Measurements from ENCODE around the gene TCF4.

Gene TCF4

GRCh38 chr18:55573386-55573785 lies 14.6 kb downstream of the TCF4 start:
- TF ChIP-seq CTCF (IDR thresholded peaks at IDR 0.05; ENCODE audit: extremely low read depth, insufficient read depth, missing control alignments), result no peak
- no peak for DNase-seq (ENCODE audit: low spot score)
- in situ Hi-C loops (cut with MboI; ENCODE audit: low pct_unique_long_range_greater_than_20kb, low sequenced_read_pairs, unreplicated experiment), result no loop called here

GRCh38 chr18:55570966-55571365 lies 17.0 kb downstream of the TCF4 start:
- in situ Hi-C loops (cut with MboI; ENCODE audit: low pct_unique_long_range_greater_than_20kb, low sequenced_read_pairs, unreplicated experiment), result no loop called here
- no peak for TF ChIP-seq CTCF (IDR thresholded peaks at IDR 0.05; ENCODE audit: extremely low read depth, insufficient read depth, missing control alignments)

GRCh38 chr18:55566456-55566935 lies 21.5 kb downstream of the TCF4 start:
- in situ Hi-C loops (cut with MboI; ENCODE audit: low pct_unique_long_range_greater_than_20kb, low sequenced_read_pairs, unreplicated experiment), result no loop called here
- DNase-seq (ENCODE audit: low spot score), result no peak
- no peak for TF ChIP-seq CTCF (IDR thresholded peaks at IDR 0.05; ENCODE audit: extremely low read depth, insufficient read depth, missing control alignments)

More at GRCh38 chr18:55570966-55571365, 17.0 kb downstream of the TCF4 start:
- no peak for DNase-seq (ENCODE audit: low spot score)

- no peak for DNase-seq (ENCODE audit: low spot score)
- no peak for TF ChIP-seq CTCF (IDR thresholded peaks at IDR 0.05; ENCODE audit: extremely low read depth, insufficient read depth, missing control alignments)
- in situ Hi-C loops (cut with MboI; ENCODE audit: low pct_unique_long_range_greater_than_20kb, low sequenced_read_pairs, unreplicated experiment), result no loop called here
These were observed 28.3 kb downstream of the TCF4 start for GRCh38 chr18:55559739-55560138.

- in situ Hi-C loops (cut with MboI; ENCODE audit: low pct_unique_long_range_greater_than_20kb, low sequenced_read_pairs, unreplicated experiment), result no loop called here
- TF ChIP-seq CTCF (IDR thresholded peaks at IDR 0.05; ENCODE audit: extremely low read depth, insufficient read depth, missing control alignments), result no peak
- no peak for DNase-seq (ENCODE audit: low spot score)
These were observed 30.8 kb downstream of the TCF4 start for GRCh38 chr18:55557211-55557610.

GRCh38 chr18:55555395-55556027 lies 32.5 kb downstream of the TCF4 start:
- TF ChIP-seq CTCF (IDR thresholded peaks at IDR 0.05; ENCODE audit: extremely low read depth, insufficient read depth, missing control alignments), result no peak
- in situ Hi-C loops (cut with MboI; ENCODE audit: low pct_unique_long_range_greater_than_20kb, low sequenced_read_pairs, unreplicated experiment), result no loop called here
- no peak for DNase-seq (ENCODE audit: low spot score)

Measured in GM13977 (cell line).